Neural cell (in vitro differentiated cells): Measurements from ENCODE around the gene AGBL3. TPM values are rescaled to one million over a fixed set of nuclear protein-coding genes. Genes with fewer than 3 reads are reported as not detected.

ENCODE experiments used
- H2AFZ ChIP-seq: fragments of 200-600, 300-800 bp; sonication (generic), shearing (Covaris generic); 2 replicates; pipeline ENCODE4 v1.6.0; 2014; ENCODE audit warnings: low read depth, mild to moderate bottlenecking, antibody characterized with exemption, low read length, moderate library complexity
- H3F3A ChIP-seq: fragments of 200-600 bp; shearing (Covaris generic); 2 replicates; pipeline ENCODE4 v1.6.1; 2016; ENCODE audit warnings: mild to moderate bottlenecking, moderate library complexity, mixed read lengths, antibody characterized with exemption, low read length; ENCODE audit not compliant: insufficient read depth, poor library complexity, severe bottlenecking
- H3K27ac ChIP-seq: fragments of 200-600, 300-800 bp; sonication (generic), shearing (Covaris generic); 2 replicates; pipeline ENCODE4 v1.5.1; 2014; ENCODE audit warnings: mild to moderate bottlenecking, low read length, moderate library complexity
- H3K27me3 ChIP-seq: fragments of 300-800, 200-600 bp; sonication (generic), shearing (Covaris generic); 2 replicates; pipeline ENCODE4 v1.6.0; 2014; ENCODE audit warnings: mild to moderate bottlenecking, low read depth, low read length, moderate library complexity; ENCODE audit not compliant: insufficient read depth
- H3K36me3 ChIP-seq: fragments of 300-800, 200-600 bp; sonication (generic), shearing (Covaris generic); 2 replicates; pipeline ENCODE4 v1.5.1; 2014; ENCODE audit warnings: mild to moderate bottlenecking, antibody characterized with exemption, low read length, moderate library complexity; ENCODE audit not compliant: insufficient read depth
- H3K4me2 ChIP-seq: fragments of 300-800, 200-600 bp; sonication (generic), shearing (Covaris generic); 2 replicates; pipeline ENCODE4 v1.6.0; 2014; ENCODE audit warnings: mild to moderate bottlenecking, low read length
- H3K4me3 ChIP-seq: fragments of 300-800, 200-600 bp; sonication (generic), shearing (Covaris generic); 2 replicates; pipeline ENCODE4 v1.5.1; 2014; ENCODE audit warnings: mild to moderate bottlenecking, low read length, moderate library complexity
- H3K79me2 ChIP-seq: fragments of 200-600 bp; shearing (Covaris generic); replicated peaks from 2 replicates; pipeline ENCODE4 v1.6.0; 2014; ENCODE audit warnings: mild to moderate bottlenecking, low read length, moderate library complexity; ENCODE audit not compliant: insufficient read depth
- H3K9ac ChIP-seq: fragments of 300-800, 200-600 bp; sonication (generic), shearing (Covaris generic); 2 replicates; pipeline ENCODE4 v1.6.1; 2016; ENCODE audit warnings: mild to moderate bottlenecking, low read length, mixed read lengths
- H3K9me2 ChIP-seq: fragments of 200-600 bp; shearing (Covaris generic); 2 replicates; pipeline ENCODE4 v1.6.1; 2016; ENCODE audit warnings: mild to moderate bottlenecking, low read length, mixed read lengths; ENCODE audit not compliant: insufficient read depth
- H3K9me3 ChIP-seq: fragments of 200-600, 300-800 bp; sonication (generic), shearing (Covaris generic); 2 replicates; pipeline ENCODE4 v1.6.1; 2016; ENCODE audit warnings: mild to moderate bottlenecking, mixed run types, low read length, moderate library complexity, mixed read lengths
- H4K20me1 ChIP-seq: fragments of 200-600 bp; shearing (Covaris generic); 2 replicates; pipeline ENCODE4 v1.6.1; 2016; ENCODE audit warnings: mild to moderate bottlenecking, mixed run types; ENCODE audit not compliant: insufficient read depth
- CTCF ChIP-seq: fragments of 450-650 bp; IDR thresholded peaks from 2 replicates; pipeline ENCODE4 v1.5.1; 2014; ENCODE audit warnings: antibody characterized with exemption, mild to moderate bottlenecking, moderate library complexity; ENCODE audit not compliant: poor library complexity, severe bottlenecking
- EP300 ChIP-seq: fragments of 450-650 bp; conservative IDR thresholded peaks from 2 replicates; pipeline ENCODE4 v1.6.1; 2014; ENCODE audit warnings: antibody characterized with exemption, mild to moderate bottlenecking, moderate library complexity; ENCODE audit not compliant: poor library complexity, severe bottlenecking
- EZH2 ChIP-seq: fragments of 200-600, 300-800 bp; shearing (Covaris generic), sonication (generic); IDR thresholded peaks from 2 replicates; pipeline ENCODE4 v1.6.1; 2014; ENCODE audit warnings: antibody characterized with exemption, low read length, borderline replicate concordance, mild to moderate bottlenecking; ENCODE audit not compliant: insufficient read depth, poor library complexity, severe bottlenecking
- MXI1 ChIP-seq: fragments of 450-650 bp; conservative IDR thresholded peaks from 2 replicates; pipeline ENCODE4 v1.6.1; 2014; ENCODE audit warnings: antibody characterized with exemption, mild to moderate bottlenecking; ENCODE audit not compliant: poor library complexity, severe bottlenecking
- POLR2AphosphoS5 ChIP-seq: IDR thresholded peaks from 2 replicates; pipeline ENCODE4 v1.6.1; 2012
- RAD21 ChIP-seq: fragments of 450-650 bp; conservative IDR thresholded peaks from 2 replicates; pipeline ENCODE4 v1.6.1; 2014; ENCODE audit warnings: antibody characterized with exemption, mild to moderate bottlenecking, moderate library complexity
- REST ChIP-seq: IDR thresholded peaks from 2 replicates; pipeline ENCODE4 v1.6.1; 2012; ENCODE audit warnings: borderline replicate concordance
- SMC3 ChIP-seq: fragments of 450-650 bp; conservative IDR thresholded peaks from 2 replicates; pipeline ENCODE4 v1.6.1; 2014; ENCODE audit warnings: antibody characterized with exemption, mild to moderate bottlenecking, moderate library complexity; ENCODE audit not compliant: poor library complexity
- TAF1 ChIP-seq: IDR thresholded peaks from 2 replicates; pipeline ENCODE4 v1.6.1; 2012; ENCODE audit warnings: low read depth
- polyA plus RNA-seq: library from polyadenylated mRNA; depleted of rRNA; stranded (reverse); fragments of >200 nt; gene quantifications from 2 replicates; pipeline ENCODE4 v1.2.3, GENCODE V29; 2014

AGBL3 gene
- polyA plus RNA-seq, 1 donor from 2014 or later, result 9.5 TPM

- no peaks in the 10 kb centered on the region for H3K79me2 ChIP-seq
- H3K4me2 ChIP-seq, result no peak overlapping the region
Observed at GRCh38 chr7:135012229-135012628, 25.9 kb downstream of the AGBL3 start.

GRCh38 chr7:135023622-135024021 lies 37.3 kb downstream of the AGBL3 start:
- H2AFZ ChIP-seq, result no peak overlapping the region
- H3K9me3 ChIP-seq, result no peaks in the 10 kb centered on the region
- H3F3A ChIP-seq, result no peaks in the 10 kb centered on the region
- no peaks in the 10 kb centered on the region for H3K9me2 ChIP-seq
- H3K36me3 ChIP-seq, result no peaks in the 10 kb centered on the region
- no peaks in the 10 kb centered on the region for H3K79me2 ChIP-seq
- H3K27ac ChIP-seq, result no peak overlapping the region
- no peaks in the 10 kb centered on the region for H4K20me1 ChIP-seq
- no peak overlapping the region for H3K4me3 ChIP-seq
- H3K9ac ChIP-seq, result no peak overlapping the region
- no peak overlapping the region for H3K4me2 ChIP-seq
- H3K27me3 ChIP-seq, result no peaks in the 10 kb centered on the region
- TF ChIP-seq MXI1 (no peak), SMC3 (no peak), EP300 (no peak), RAD21 (no peak), EZH2 (no peak), TAF1 (no peak), POLR2AphosphoS5 (no peak), CTCF (no peak)

More at GRCh38 chr7:135012229-135012628, 25.9 kb downstream of the AGBL3 start:
- no peaks in the 10 kb centered on the region for H3K27me3 ChIP-seq
- H3K36me3 ChIP-seq, result no peaks in the 10 kb centered on the region
- TF ChIP-seq TAF1 (no peak), RAD21 (no peak), SMC3 (no peak), REST (no peak), EP300 (no peak), POLR2AphosphoS5 (no peak), MXI1 (no peak), EZH2 (no peak), CTCF (no peak)
- H4K20me1 ChIP-seq, result no peaks in the 10 kb centered on the region
- H3K9me3 ChIP-seq, result no peaks in the 10 kb centered on the region
- no peaks in the 10 kb centered on the region for H3F3A ChIP-seq
- H3K9me2 ChIP-seq, result no peaks in the 10 kb centered on the region
- H3K4me3 ChIP-seq, result no peak overlapping the region
- no peak overlapping the region for H2AFZ ChIP-seq
- H3K27ac ChIP-seq, result no peak overlapping the region
- no peak overlapping the region for H3K9ac ChIP-seq
